Astrocyte of the spinal cord (primary cell): ENCODE data around the gene CLTCL1.

Experiments used
- DNase-seq: peaks from one replicate; pipeline ENCODE4 v3.0.0; 2011; ENCODE audit warnings: low read depth, low spot score
- H3K4me3 ChIP-seq: 2 replicates; pipeline ENCODE4 v1.5.1; 2011; ENCODE audit warnings: low read depth, mild to moderate bottlenecking, low read length, moderate library complexity
- in situ Hi-C: cut with HindIII; loops from 2 replicates; pipeline ENCODE4 v1.10.0; 2017; ENCODE audit warnings: low sequenced_read_pairs
- TF ChIP-seq, protein P1 (sequence below): IDR thresholded peaks from 2 replicates; pipeline ENCODE4 v1.5.1; 2012; ENCODE audit warnings: low read depth, mild to moderate bottlenecking, low read length, inconsistent platforms

The CLTCL1 gene

DNA sequence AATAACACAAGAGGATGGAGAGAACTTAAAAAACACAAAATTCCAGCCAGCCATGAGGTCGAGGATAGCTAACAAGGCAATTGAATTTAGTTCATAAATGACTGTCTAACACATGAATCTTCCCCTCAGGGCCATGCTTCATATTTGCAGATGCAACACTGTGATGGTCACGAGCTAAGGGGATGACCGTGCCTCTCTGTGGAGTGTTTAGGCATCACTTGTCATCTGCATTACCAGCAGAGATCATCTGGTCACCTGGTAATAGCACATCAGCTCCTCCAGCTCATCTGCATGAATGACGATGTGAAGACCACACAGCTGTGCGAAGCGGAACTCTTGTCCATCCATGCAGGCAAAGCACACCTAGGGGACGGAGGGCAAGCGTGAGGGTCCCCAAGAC is 92.0 kb downstream of the CLTCL1 start:
- DNase-seq, result no peak
- TF ChIP-seq, protein P1, sequence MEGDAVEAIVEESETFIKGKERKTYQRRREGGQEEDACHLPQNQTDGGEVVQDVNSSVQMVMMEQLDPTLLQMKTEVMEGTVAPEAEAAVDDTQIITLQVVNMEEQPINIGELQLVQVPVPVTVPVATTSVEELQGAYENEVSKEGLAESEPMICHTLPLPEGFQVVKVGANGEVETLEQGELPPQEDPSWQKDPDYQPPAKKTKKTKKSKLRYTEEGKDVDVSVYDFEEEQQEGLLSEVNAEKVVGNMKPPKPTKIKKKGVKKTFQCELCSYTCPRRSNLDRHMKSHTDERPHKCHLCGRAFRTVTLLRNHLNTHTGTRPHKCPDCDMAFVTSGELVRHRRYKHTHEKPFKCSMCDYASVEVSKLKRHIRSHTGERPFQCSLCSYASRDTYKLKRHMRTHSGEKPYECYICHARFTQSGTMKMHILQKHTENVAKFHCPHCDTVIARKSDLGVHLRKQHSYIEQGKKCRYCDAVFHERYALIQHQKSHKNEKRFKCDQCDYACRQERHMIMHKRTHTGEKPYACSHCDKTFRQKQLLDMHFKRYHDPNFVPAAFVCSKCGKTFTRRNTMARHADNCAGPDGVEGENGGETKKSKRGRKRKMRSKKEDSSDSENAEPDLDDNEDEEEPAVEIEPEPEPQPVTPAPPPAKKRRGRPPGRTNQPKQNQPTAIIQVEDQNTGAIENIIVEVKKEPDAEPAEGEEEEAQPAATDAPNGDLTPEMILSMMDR, result no peak
- in situ Hi-C loops, result no loop called here
- H3K4me3 ChIP-seq, result no peak overlapping the region

DNA sequence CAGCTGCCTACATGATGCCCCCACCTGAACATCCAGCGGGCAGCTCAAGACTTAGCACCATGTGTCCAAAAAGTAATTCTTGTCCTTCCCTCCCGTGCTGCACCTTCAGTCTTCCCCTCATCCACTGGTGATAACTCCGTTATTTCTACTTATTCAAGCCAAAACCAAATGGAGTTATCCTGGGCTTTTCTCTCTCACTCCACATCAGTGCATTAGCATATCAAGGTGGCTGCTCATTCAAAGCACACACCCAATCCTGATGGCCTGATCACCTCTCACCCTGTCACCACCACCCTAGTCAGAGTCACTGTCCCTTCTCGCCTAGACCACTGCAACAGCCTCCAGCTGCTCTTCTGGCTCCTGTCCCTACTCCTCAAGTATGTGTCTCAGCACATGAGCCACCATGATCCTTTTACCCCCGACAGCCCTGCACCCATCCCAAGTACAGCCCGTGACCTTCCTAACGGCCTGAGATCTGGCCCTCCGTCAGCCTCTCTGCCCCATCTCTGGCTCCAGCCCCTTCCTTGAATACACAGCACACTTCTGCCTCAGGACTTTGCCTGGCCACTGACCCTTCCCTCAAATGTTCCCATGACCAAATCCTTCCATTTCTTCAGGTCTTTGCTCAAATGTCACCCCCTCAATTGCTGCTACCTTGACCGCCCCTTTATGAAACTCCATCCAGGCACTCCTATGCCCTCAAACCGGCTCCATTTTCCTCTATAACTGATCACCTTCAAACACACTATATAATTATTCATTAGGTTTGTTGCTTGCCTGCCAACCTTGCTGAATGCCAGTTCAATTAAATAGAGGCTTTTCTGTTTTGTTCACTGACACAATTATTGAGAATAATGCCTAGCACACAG is 93.3 kb downstream of the CLTCL1 start:
- DNase-seq, result no peak
- TF ChIP-seq, protein P1, result no peak
- no peak overlapping the region for H3K4me3 ChIP-seq
- in situ Hi-C loops, result no loop called here

DNA sequence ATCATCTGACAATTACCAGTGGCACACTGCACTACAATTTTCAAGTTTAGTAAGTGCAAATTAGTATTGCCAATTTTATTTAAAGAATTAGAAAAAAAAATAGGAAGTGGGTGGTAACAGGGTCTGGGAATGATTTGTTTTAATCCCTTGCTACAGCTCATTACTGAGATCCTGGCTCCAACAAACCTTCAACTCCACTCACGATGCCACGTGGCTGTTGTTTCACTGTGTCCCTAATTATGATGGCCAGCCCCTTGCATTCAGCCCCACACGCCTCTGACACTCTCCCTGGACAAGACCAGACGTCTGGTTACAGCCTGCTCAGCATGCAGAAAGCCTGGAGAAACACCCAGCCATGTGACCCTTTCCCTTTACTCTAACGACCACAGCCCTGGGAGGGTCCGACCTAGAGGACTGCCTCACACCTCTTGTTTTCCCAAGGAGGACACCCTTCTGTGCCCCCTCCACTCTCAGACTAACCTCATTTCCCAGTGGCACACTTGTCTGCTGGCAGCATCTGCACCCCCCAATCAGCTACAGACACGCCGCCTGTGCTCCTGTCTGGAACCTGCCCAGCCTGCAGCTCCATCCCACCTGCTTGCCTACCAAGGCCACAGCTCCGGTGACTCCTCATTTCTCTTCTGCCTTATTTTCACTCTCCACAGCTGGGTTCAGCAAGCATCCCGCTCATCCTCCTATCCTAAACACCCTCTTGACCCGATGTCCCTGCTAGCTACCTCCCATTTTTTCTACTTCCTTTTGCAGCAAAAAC is 94.5 kb downstream of the CLTCL1 start:
- H3K4me3 ChIP-seq, result no peak overlapping the region
- in situ Hi-C loops, result no loop called here
- no peak for DNase-seq
- TF ChIP-seq, protein P1, result no peak

DNA sequence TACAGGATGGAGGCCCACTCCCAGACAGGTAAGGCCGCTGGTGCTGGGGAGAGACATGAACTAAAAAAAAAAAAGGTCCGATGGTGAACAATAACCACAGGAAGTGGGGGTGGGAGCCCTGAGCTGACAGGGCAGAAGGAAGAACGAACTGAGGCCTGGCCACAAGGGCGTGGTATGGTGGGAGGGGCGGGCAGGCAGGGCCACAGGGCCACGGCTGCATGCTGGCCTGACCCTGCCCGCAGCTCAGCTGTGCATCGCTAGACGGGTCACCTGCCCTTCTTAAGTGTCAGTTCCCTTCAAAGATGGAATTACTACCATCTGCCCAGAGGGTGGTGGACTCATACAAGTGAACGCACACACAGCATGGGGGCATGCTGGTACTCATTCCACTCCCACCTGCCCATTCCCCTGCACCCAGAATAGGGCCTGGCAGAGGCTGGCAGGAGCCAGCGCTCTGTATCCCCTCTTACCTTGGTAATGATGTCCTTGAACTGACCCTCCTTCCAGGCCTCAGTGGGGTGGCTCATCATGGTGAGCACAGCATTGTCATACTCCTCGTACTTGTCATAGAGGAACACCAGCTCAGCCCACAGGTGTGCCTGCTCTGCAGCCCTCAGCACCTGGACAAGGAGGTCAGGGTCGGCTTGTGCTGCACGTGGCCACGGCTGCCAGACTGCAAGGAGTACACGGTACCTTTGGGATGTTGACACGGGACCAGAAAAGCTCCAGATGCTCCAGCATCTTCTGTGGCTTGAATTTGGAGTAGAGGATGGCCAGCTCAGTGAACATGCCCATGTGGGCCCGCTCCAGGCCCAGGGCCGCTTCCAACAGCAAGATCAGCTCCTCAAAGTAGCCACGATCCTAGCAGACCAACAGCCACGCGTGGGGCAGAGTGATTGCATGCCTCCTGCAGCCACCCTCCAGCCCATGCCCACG is 95.5 kb downstream of the CLTCL1 start:
- no peak overlapping the region for H3K4me3 ChIP-seq
- in situ Hi-C loops, result no loop called here
- no peak for DNase-seq
- TF ChIP-seq, protein P1, result no peak

DNA sequence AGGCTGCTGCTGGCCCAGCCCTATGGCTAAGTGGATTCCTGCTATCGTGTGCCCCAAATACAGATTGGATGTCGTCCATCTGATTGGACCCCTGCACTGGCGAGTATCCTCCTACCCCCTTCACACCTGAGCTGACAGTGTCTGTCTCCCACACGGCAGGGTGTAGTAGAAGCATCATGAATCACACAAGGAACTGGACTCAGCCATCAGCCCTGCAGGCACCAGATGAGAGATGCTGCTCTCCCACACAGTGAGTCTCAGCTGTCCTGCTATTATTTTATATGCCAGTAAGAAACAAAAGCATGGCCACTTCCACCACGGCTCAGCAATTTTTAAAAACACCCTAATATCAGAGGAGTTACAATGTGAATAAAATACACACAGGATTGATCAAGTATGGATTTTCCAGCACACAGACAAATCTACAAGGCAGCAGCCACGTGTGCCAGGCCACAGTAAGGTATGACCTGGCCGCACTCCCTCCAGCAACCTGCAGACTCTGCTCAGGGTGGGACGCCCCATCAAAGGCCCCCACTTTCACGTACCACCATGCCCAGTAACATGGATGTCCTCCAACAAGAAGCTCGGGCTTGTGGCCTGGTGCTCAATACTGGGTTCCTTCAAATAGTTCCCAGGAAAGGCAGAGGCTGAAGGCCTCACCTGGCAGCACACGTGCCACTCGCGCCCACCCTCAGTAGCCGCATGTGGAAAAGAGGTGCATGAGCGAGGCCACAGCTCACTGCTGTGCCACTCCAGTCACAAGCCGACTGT is 96.6 kb downstream of the CLTCL1 start:
- no peak for DNase-seq
- TF ChIP-seq, protein P1, result no peak
- in situ Hi-C loops, result no loop called here
- no peak overlapping the region for H3K4me3 ChIP-seq

DNA sequence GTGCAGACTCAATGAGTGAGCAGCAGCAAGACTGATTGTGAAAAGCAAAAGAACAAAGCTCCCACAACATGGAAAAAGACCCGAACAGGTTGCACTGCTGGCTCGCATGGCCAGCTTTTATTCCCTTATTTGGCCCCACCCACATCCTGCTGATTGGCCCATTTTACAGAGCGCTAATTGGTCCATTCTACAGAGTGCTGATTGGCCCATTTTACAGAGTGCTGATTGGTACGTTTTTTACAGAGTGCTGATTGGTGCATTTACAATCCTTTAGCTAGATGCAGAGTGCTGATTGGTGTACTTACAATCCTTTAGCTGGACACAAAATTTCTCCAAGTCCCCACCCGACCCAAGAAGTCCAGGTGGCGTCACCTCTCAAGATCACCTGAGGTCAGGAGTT is 97.6 kb downstream of the CLTCL1 start:
- in situ Hi-C loops, result no loop called here
- TF ChIP-seq, protein P1, result no peak

More for the DNA sequence above, 97.6 kb downstream of the CLTCL1 start:
- DNase-seq, result no peak
- no peak overlapping the region for H3K4me3 ChIP-seq
